DOHH2 (cell line): ENCODE measurements around the gene PDE7B.

ENCODE experiments used
- H3F3A ChIP-seq: fragments of 200-600 bp; sonication (generic), shearing (Covaris generic); 2 replicates; pipeline ENCODE4 v1.6.0; 2016; ENCODE audit warnings: antibody characterized with exemption, mild to moderate bottlenecking; ENCODE audit not compliant: control insufficient read depth, insufficient read depth
- H3K27ac ChIP-seq: fragments of 200-600 bp; sonication (generic); 2 replicates; pipeline ENCODE4 v1.5.1; 2014; ENCODE audit warnings: low read depth, mild to moderate bottlenecking, low read length, moderate library complexity
- H3K27me3 ChIP-seq: fragments of 200-600 bp; sonication (generic); 2 replicates; pipeline ENCODE4 v1.6.1; 2014; ENCODE audit warnings: mild to moderate bottlenecking, low read length, mixed read lengths; ENCODE audit not compliant: control insufficient read depth
- H3K36me3 ChIP-seq: fragments of 200-600 bp; sonication (generic); 2 replicates; pipeline ENCODE4 v1.6.1; 2014; ENCODE audit warnings: mild to moderate bottlenecking, low read length, moderate library complexity, mixed read lengths; ENCODE audit not compliant: control insufficient read depth
- H3K4me1 ChIP-seq: fragments of 200-600 bp; sonication (generic); 2 replicates; pipeline ENCODE4 v1.6.1; 2014; ENCODE audit warnings: mild to moderate bottlenecking, low read length, mixed read lengths; ENCODE audit not compliant: control insufficient read depth
- H3K4me2 ChIP-seq: fragments of 200-600 bp; sonication (generic); 2 replicates; pipeline ENCODE4 v1.6.0; 2014; ENCODE audit warnings: mild to moderate bottlenecking, low read length, moderate library complexity
- H3K4me3 ChIP-seq: fragments of 200-600 bp; sonication (generic); 2 replicates; pipeline ENCODE4 v1.5.1; 2014; ENCODE audit warnings: mild to moderate bottlenecking, low read length, mixed read lengths
- H3K79me2 ChIP-seq: fragments of 200-600 bp; sonication (generic); 2 replicates; pipeline ENCODE4 v1.6.1; 2014; ENCODE audit warnings: mild to moderate bottlenecking, low read length, mixed read lengths; ENCODE audit not compliant: control insufficient read depth
- H3K9me2 ChIP-seq: fragments of 200-600 bp; sonication (generic); replicated peaks from 2 replicates; pipeline ENCODE4 v1.6.1; 2014; ENCODE audit warnings: mild to moderate bottlenecking, low read length, mixed read lengths; ENCODE audit not compliant: control insufficient read depth
- H3K9me3 ChIP-seq: fragments of 200-600 bp; sonication (generic); 2 replicates; pipeline ENCODE4 v1.6.1; 2014; ENCODE audit warnings: antibody characterized with exemption, low read length, mixed read lengths; ENCODE audit not compliant: control insufficient read depth, insufficient read depth
- H4K20me1 ChIP-seq: fragments of 200-600 bp; sonication (generic); 2 replicates; pipeline ENCODE4 v1.6.0; 2014; ENCODE audit warnings: low read depth, mild to moderate bottlenecking, antibody characterized with exemption, low read length, moderate library complexity; ENCODE audit not compliant: control insufficient read depth, insufficient read depth
- CTCF ChIP-seq: fragments of 200-600 bp; sonication (generic); IDR thresholded peaks from one replicate; pipeline ENCODE4 v1.5.1; 2014; ENCODE audit warnings: antibody characterized with exemption, mild to moderate bottlenecking, low read depth, low read length; ENCODE audit not compliant: poor library complexity, severe bottlenecking
- EZH2phosphoT487 ChIP-seq: fragments of 200-600 bp; sonication (generic); IDR thresholded peaks from 2 replicates; pipeline ENCODE4 v1.6.1; 2017; ENCODE audit warnings: borderline replicate concordance, mild to moderate bottlenecking, antibody characterized with exemption, low read length, moderate library complexity, mixed read lengths

The PDE7B gene

DNA sequence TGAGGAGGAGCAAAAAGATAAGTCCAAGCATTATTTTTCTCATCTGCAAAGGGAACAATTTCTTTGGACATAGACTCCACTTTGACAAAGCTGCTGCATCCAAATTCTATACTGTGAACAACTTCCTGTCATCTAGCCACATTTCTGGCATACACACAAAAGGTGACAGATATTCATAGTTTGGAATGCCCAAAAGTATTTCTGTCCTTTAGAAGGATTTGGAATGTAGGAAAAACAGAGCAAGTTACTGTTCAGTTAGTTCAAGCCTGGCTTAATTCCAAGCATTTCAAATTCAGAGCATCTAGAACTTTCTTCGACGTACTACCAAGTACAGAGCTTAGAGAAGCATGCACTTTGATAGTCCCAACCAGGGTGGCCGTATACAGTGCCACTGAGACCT is 134.0 kb downstream of the PDE7B start:
- no peaks in the 10 kb centered on the region for H4K20me1 ChIP-seq
- no peak for TF ChIP-seq EZH2phosphoT487
- TF ChIP-seq CTCF, result no peak

GRCh38 chr6:135987226-135987625 is 135.7 kb downstream of the PDE7B start:
- TF ChIP-seq EZH2phosphoT487, result no peak
- TF ChIP-seq CTCF, result no peak
- Histone ChIP-seq H3K79me2 (no peaks in the 10 kb centered on the region), H3F3A (no peaks in the 10 kb centered on the region), H4K20me1 (no peaks in the 10 kb centered on the region), H3K4me3 (no peak overlapping the region), H3K27ac (no peak overlapping the region), H3K4me2 (no peak overlapping the region), H3K4me1 (no peaks in the 10 kb centered on the region), H3K36me3 (no peaks in the 10 kb centered on the region), H3K27me3 (no peaks in the 10 kb centered on the region), H3K9me3 (no peaks in the 10 kb centered on the region), H3K9me2 (no peaks in the 10 kb centered on the region)

More for the DNA sequence above, 134.0 kb downstream of the PDE7B start:
- H3K4me1 ChIP-seq, result no peaks in the 10 kb centered on the region
- H3F3A ChIP-seq, result no peaks in the 10 kb centered on the region
- H3K79me2 ChIP-seq, result no peaks in the 10 kb centered on the region
- no peaks in the 10 kb centered on the region for H3K9me2 ChIP-seq
- no peaks in the 10 kb centered on the region for H3K36me3 ChIP-seq
- H3K4me2 ChIP-seq, result no peak overlapping the region
- no peaks in the 10 kb centered on the region for H3K27me3 ChIP-seq
- H3K27ac ChIP-seq, result no peak overlapping the region
- no peaks in the 10 kb centered on the region for H3K9me3 ChIP-seq
- H3K4me3 ChIP-seq, result no peak overlapping the region

- Histone ChIP-seq H3K79me2 (no peaks in the 10 kb centered on the region), H4K20me1 (no peaks in the 10 kb centered on the region), H3K36me3 (no peaks in the 10 kb centered on the region), H3K4me1 (no peaks in the 10 kb centered on the region), H3K9me2 (no peaks in the 10 kb centered on the region), H3F3A (no peaks in the 10 kb centered on the region), H3K9me3 (no peaks in the 10 kb centered on the region), H3K27me3 (0 out of 2 replicates have a peak, but pooled peaks cover 4% of the 10 kb centered on the region), H3K4me3 (no peak overlapping the region), H3K4me2 (no peak overlapping the region), H3K27ac (no peak overlapping the region)
- TF ChIP-seq CTCF, result no peak
- no peak for TF ChIP-seq EZH2phosphoT487
Measured at GRCh38 chr6:135990439-135990838, 138.9 kb downstream of the PDE7B start.
